HUDEP-2 (cell line): Measurements from ENCODE around the gene CACNA1E.

ENCODE experiments used
- DNase-seq, 76 experiments: peaks; one replicate each; lab custom pipeline; 2025; ENCODE audit not compliant: unreplicated experiment in 76 of 76; lab: John Stamatoyannopoulos, UW

CACNA1E gene

DNA sequence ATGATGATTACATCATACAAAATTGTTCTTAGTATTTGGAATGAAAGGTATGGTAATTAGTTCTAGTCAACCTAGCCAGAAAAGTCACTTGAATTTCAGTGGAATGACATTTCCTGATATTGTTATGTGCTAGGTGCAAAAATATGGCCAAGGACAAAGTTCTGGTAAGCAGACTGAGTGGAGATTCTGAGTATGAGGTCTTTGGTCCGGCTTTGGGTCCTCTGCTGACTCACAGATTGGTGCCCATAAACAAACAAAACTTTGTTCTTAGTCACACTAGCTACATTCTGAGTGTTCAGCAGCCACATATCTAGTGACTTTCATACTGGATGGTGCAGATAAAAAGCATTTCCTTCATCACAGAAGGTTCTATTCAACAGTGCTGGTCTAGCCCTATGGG, 372.1 kb downstream of the CACNA1E start:
- DNase-seq: no peak
